Measurements from ENCODE around the gene AAGAB. TPM values are rescaled to one million over a fixed set of nuclear protein-coding genes. Genes with fewer than 3 reads are reported as not detected.

Gene AAGAB
- total RNA-seq, 1 experiment from 2014 or later, result 52.0 TPM

- DNase-seq (ENCODE audit: low read depth, low spot score) (no peak), ATAC-seq (no peak)
- intact Hi-C loops (cut with micrococcal nuclease), result no loop called here
- no peaks in the 10 kb centered on the region for H3K27me3 ChIP-seq (ENCODE audit: insufficient read depth, low read length)
- H3K9ac ChIP-seq (ENCODE audit: low read length), result no peak overlapping the region
- ChIA-PET POLR2A (no interaction called here), CTCF (no interaction called here), RAD21 (ENCODE audit: low non-redundant PET in 1 of 2, low total read pairs in 2 of 2, uncharacterized antibody in 2 of 2, unreplicated experiment in 2 of 2) (no interaction called here)
- peaks cover 16 to 59% of the 10 kb centered on the region in 2 experiments; a peak in 3 of 4 replicates for H3K36me3 ChIP-seq (ENCODE audit: control insufficient read depth in 1 of 2, insufficient read depth in 2 of 2, low read length in 2 of 2)
- H3K4me3 ChIP-seq (replicated peaks in 1 of 2; ENCODE audit: low read depth in 1 of 2, low read length in 2 of 2), result no peak overlapping the region
- no peaks in the 10 kb centered on the region for H3K9me2 ChIP-seq (ENCODE audit: insufficient read depth)
- no peaks in the 10 kb centered on the region for H3K4me1 ChIP-seq (ENCODE audit: control insufficient read depth in 1 of 2, insufficient read depth in 2 of 2, low read length in 2 of 2)
- H4K20me1 ChIP-seq (ENCODE audit: insufficient read depth), result no peaks in the 10 kb centered on the region
- no peak overlapping the region for H3K4me2 ChIP-seq (ENCODE audit: low read length)
- H3K9me3 ChIP-seq (ENCODE audit: control insufficient read depth in 1 of 2, insufficient read depth in 1 of 2, low read depth in 1 of 2, low read length in 2 of 2), result no peaks in the 10 kb centered on the region
- no peak overlapping the region for H3K27ac ChIP-seq (ENCODE audit: low read depth, low read length)
- H3K79me2 ChIP-seq (ENCODE audit: insufficient read depth, low read length), result no peaks in the 10 kb centered on the region
- TF ChIP-seq ZFX (IDR thresholded peaks at IDR 0.05), result no peak
- BruUV-seq (replicated peaks), result no TSS peak
- H2AFZ ChIP-seq (ENCODE audit: low read depth, low read length, poor library complexity, severe bottlenecking), result no peak overlapping the region
These were observed 68.7 kb downstream of the AAGAB start for GRCh38 chr15:67185621-67186225.

DNA sequence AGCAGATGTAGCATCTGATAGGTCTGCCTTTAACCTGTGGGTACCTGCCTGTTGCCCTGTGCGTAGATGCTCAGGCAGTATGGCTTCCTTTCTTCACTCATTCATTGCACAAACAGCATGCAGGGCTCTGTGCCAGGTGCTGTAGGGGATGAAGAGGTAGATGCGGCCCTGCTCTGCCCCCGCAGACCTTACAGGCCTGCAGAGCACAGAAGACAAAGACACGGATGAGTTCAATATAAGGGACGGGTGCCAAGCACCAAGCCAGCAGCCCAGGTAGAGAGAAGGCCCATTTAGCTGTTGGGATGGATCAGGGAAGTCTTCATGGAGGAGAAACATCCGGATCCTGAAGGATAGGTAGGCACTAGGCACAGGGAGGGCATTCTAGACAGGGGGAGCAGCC lies 69.4 kb downstream of the AAGAB start:
- Histone ChIP-seq H3K27ac (ENCODE audit: low read depth, low read length) (no peak overlapping the region), H3K4me3 (replicated peaks in 1 of 2; ENCODE audit: low read depth in 1 of 2, low read length in 2 of 2) (no peak overlapping the region), H3K4me1 (ENCODE audit: control insufficient read depth in 1 of 2, insufficient read depth in 2 of 2, low read length in 2 of 2) (no peaks in the 10 kb centered on the region), H3K9ac (ENCODE audit: low read length) (no peak overlapping the region), H2AFZ (ENCODE audit: low read depth, low read length, poor library complexity, severe bottlenecking) (no peak overlapping the region), H4K20me1 (ENCODE audit: insufficient read depth) (no peaks in the 10 kb centered on the region), H3K36me3 (ENCODE audit: control insufficient read depth in 1 of 2, insufficient read depth in 2 of 2, low read length in 2 of 2) (peaks cover 16 to 59% of the 10 kb centered on the region in 2 experiments; a peak in 3 of 4 replicates), H3K4me2 (ENCODE audit: low read length) (no peak overlapping the region), H3K79me2 (ENCODE audit: insufficient read depth, low read length) (no peaks in the 10 kb centered on the region), H3K9me3 (ENCODE audit: control insufficient read depth in 1 of 2, insufficient read depth in 1 of 2, low read depth in 1 of 2, low read length in 2 of 2) (no peaks in the 10 kb centered on the region), H3K27me3 (ENCODE audit: insufficient read depth, low read length) (no peaks in the 10 kb centered on the region), H3K9me2 (ENCODE audit: insufficient read depth) (no peaks in the 10 kb centered on the region)
- ChIA-PET RAD21 (ENCODE audit: low non-redundant PET in 1 of 2, low total read pairs in 2 of 2, uncharacterized antibody in 2 of 2, unreplicated experiment in 2 of 2) (no interaction called here), CTCF (no interaction called here), POLR2A (no interaction called here)
- DNase-seq (ENCODE audit: low read depth, low spot score) (no peak), ATAC-seq (no peak)
- BruUV-seq (replicated peaks), result no TSS peak
- intact Hi-C loops (cut with micrococcal nuclease), result no loop called here
- TF ChIP-seq ZFX (IDR thresholded peaks at IDR 0.05) (no peak), POLR2AphosphoS5 (IDR thresholded peaks at IDR 0.05; ENCODE audit: low read depth, low read length) (no peak), JUND (IDR thresholded peaks at IDR 0.05) (no peak), CBX3 (IDR thresholded peaks at IDR 0.05; ENCODE audit: low read depth) (no peak), ZBTB33 (IDR thresholded peaks at IDR 0.05; ENCODE audit: extremely low read depth, insufficient replicate concordance, low read length) (no peak), CTCF (IDR thresholded peaks at IDR 0.05 in 2 of 3, conservative IDR thresholded peaks at IDR 0.05 in 1 of 3; ENCODE audit: borderline replicate concordance in 1 of 3, insufficient read depth in 1 of 3, low read depth in 2 of 3, low read length in 2 of 3) (no peak), SIN3A (IDR thresholded peaks at IDR 0.05; ENCODE audit: low read depth) (no peak), SP1 (IDR thresholded peaks at IDR 0.05; ENCODE audit: low read depth) (no peak), TCF7L2 (IDR thresholded peaks at IDR 0.05; ENCODE audit: borderline replicate concordance, extremely low read depth, insufficient read depth, insufficient read length) (no peak), CEBPB (IDR thresholded peaks at IDR 0.05; ENCODE audit: low read depth) (no peak), ELF1 (IDR thresholded peaks at IDR 0.05; ENCODE audit: borderline replicate concordance, low read depth) (no peak), EZH2 (IDR thresholded peaks at IDR 0.05) (no peak), YY1 (IDR thresholded peaks at IDR 0.05; ENCODE audit: extremely low read depth, insufficient replicate concordance, low read depth, low read length) (no peak), MAX (IDR thresholded peaks at IDR 0.05) (no peak), ATF3 (IDR thresholded peaks at IDR 0.05) (no peak), EZH2phosphoT487 (IDR thresholded peaks at IDR 0.05; ENCODE audit: borderline replicate concordance) (no peak), ZNF274 (IDR thresholded peaks at IDR 0.05; ENCODE audit: low read depth, low read length) (no peak), EGR1 (IDR thresholded peaks at IDR 0.05; ENCODE audit: low read depth) (no peak)

All from HCT116 (cell line).